GM11168 (cell line): ENCODE data around the gene ADAMTS13.
"Not testable (repeated sequence)": the region's sequence is repeated elsewhere in the genome, so short reads cannot be mapped to it uniquely, and the experiment has no call there.

Experiments used
- in situ Hi-C: fragments of 300-500 bp; cut with MboI; formaldehyde crosslinking; loops from one replicate; pipeline ENCODE4 v1.12.0; 2022; ENCODE audit warnings: low sequenced_read_pairs; ENCODE audit not compliant: unreplicated experiment

The ADAMTS13 gene

DNA sequence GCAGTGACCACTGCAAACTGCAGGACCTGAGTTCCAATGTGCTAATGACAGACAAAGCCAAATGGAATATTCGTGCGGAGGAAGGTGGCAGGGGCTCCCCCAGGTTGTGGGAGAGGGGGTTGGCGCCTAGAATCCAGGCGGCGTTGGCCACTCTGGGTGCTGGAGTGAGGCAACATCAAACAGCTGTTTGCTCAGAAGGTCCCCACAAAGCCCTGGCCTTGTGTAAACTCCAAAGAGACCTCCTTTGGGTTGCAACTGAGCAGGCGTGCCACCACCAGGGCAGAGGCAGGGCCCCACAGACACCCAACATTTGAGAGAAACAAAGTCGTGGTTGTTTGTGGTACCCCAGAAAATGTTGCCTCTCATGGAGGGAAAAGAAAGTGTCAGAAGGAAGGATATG is 31.5 kb upstream of the ADAMTS13 start:
- in situ Hi-C loops, result no loop called here

DNA sequence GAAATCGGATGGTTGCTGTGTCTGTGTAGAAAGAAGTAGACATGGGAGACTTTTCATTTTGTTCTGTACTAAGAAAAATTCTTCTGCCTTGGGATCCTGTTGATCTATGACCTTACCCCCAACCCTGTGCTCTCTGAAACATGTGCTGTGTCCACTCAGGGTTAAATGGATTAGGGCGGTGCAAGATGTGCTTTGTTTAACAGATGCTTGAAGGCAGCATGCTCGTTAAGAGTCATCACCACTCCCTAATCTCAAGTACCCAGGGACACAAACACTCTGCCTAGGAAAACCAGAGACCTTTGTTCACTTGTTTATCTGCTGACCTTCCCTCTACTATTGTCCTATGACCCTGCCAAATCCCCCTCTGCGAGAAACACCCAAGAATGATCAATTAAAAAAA is 30.7 kb upstream of the ADAMTS13 start:
- in situ Hi-C loops, result not testable (repeated sequence)

DNA sequence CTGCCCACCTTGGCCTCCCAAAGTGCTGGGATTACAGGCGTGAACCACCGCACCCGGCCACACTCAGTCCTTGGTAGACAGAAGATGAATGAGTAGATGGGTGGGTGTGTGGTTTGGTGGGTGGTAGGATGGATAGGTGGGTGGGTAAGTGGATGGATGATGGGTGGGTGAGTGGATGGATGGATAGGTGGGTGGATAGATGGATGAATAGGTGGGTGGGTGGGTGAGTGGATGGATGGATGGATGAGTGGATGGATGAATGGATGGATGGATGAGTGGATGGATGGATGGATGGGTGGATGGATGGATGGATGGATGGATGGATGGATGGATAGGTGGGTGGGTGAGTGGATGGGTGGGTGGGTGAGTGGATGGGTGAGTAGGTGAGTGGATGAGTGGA is 29.9 kb upstream of the ADAMTS13 start:
- in situ Hi-C loops, result not testable (repeated sequence)

DNA sequence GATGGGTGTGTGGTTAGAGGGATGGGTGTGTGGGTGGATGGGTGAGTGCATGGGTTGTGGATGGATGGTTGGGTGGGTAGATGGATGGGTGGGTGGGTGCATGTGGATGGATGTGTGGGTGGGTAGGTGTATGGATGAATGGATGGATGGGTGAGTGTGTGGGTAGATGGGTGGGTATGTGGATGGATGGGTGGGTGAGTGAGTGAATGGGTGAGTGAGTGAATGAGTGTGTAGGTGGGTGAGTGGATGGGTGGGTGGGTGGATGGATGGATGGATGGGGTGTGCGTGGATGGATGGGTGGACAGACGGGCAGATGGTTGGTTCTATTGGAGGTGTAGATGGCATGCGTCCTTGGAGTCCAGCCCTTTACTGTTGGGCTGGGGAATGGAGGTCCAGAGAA is 28.8 kb upstream of the ADAMTS13 start:
- in situ Hi-C loops, result no loop called here

DNA sequence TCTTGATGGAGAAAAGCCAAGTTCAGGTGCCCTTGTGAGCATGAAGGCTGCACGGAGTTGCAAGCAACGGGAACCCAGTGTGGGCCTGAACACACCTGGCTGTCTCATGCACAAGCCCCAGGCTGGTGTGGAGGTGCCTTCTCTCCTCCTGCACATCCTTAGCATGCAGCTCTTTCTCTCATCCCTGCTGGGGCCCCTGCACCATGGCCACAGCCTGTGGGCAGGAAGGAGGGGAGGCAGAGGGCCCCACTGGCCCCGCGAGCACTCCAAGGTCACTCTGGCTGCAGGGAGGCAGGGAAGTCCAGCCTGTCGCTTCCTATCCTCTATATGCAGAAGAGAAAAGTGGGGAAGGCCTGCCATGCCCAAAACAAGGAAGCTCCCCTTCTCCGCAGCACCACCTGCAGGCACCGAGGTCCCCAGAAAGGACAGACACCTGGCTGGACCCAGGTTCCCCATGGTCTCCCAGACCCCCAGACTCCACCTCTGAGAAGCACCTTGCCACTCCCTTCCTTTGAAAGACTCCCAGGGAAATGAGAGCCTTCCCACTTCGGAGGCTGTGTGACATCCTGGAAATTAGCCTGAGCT is 27.4 kb upstream of the ADAMTS13 start:
- in situ Hi-C loops, result no loop called here

DNA sequence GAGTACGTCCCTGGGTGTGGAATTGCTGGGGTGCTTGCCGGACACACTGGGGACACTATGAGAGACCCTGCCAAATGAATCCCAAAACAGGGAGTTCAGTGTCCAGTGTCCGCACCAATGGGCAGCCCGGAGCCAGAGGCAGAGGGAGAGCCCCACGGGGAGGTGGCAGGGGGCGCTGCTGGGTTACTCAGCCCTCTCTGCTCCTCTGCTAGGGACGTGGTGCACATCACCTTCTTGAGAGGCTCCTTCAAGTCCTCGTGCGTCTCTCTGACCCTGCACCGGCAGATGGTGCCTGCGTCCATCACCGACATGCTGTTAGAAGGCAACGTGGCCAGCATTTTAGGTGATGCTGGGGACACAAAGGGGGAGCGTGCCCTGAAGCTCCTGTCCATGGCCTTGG is 25.2 kb upstream of the ADAMTS13 start:
- in situ Hi-C loops, result no loop called here

DNA sequence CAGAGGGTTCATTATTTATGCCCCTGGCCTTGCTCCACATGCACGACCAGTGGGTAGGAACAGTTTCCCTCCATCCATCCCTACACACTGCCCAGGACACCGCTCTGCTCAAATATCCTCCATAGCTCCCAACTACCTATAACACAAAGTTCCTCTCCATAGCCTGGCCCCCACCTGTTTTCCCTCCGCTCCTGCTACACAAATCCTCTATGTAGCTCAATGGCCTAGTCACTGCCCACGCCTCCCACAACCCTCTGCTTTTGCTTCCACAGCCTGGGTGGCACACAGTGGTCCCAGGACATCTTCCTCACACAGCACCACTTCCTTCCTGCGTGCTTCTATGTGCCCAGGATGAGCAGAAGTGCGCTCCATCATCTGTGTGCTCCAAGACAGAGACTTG is 24.8 kb upstream of the ADAMTS13 start:
- in situ Hi-C loops, result no loop called here

DNA sequence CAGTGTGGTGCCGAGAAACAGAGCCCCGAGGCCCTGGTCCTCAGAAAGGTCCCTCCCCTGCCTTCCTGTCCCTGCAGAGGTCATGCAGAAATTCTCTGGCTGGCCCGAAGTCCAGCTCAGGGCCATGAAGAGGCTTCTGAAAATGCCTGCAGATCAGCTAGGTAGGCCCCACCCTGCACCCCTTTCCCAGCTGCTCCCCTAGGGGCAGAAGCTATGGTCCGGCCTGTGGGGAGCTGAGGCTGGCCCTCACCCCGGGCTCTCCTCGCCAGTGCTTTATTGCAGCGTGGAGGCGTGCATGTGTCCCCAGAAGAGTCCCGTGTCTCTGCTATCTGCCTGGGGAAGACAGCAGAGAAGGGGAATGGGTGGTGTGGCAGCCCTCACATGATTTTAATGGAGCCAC is 24.3 kb upstream of the ADAMTS13 start:
- in situ Hi-C loops, result no loop called here

DNA sequence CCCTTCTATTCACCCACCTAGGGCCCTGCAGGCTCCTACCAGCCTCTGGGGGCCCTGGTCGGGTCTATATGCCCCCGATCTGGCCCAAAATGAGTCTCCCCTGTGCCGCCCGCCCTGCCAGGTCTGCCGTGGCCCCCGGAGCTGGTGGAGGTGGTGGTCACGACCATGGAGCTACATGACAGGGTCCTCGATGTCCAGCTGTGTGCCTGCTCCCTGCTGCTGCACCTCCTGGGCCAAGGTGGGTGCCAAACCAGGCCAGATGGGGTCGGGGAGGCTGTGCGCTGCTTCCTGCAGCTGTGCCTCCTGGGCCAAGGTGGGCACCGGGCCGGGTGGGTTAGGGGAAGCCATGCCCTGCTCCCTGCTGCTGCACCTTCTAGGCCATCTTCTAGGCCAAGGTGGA is 21.9 kb upstream of the ADAMTS13 start:
- in situ Hi-C loops, result no loop called here

DNA sequence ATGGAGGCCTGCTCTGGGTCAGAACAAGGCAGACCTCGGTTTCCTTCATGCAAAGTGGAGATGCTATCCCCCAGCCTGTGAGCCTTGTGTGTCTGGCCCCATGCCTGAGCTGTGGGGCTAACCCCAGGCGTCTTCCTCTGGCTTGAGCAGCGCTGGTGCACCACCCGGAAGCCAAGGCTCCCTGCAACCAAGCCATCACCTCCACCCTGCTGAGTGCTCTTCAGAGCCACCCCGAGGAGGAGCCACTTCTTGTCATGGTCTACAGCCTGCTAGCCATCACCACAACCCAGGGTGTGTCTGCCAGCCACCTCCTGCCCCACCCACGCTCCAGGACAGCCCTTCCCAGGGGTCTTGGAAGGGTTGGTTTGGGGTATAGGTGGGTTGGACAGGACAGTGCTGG is 20.6 kb upstream of the ADAMTS13 start:
- in situ Hi-C loops, result no loop called here

DNA sequence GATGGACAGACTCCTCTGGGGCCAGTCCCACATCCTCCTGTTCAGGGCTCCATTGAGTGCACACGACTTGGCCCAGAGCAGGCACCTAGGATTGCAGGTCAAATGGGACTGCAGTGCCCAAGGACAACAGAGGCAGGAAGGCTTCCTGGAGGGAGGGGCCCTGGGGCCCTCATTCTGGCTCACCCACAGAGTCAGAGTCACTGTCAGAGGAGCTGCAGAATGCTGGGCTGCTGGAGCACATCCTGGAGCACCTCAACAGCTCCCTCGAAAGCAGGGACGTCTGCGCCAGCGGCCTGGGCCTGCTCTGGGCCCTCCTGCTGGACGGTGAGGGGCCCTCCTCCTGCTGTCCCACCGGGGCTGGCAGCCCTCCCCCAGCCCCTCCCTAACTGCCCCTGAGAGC is 19.5 kb upstream of the ADAMTS13 start:
- in situ Hi-C loops, result no loop called here

DNA sequence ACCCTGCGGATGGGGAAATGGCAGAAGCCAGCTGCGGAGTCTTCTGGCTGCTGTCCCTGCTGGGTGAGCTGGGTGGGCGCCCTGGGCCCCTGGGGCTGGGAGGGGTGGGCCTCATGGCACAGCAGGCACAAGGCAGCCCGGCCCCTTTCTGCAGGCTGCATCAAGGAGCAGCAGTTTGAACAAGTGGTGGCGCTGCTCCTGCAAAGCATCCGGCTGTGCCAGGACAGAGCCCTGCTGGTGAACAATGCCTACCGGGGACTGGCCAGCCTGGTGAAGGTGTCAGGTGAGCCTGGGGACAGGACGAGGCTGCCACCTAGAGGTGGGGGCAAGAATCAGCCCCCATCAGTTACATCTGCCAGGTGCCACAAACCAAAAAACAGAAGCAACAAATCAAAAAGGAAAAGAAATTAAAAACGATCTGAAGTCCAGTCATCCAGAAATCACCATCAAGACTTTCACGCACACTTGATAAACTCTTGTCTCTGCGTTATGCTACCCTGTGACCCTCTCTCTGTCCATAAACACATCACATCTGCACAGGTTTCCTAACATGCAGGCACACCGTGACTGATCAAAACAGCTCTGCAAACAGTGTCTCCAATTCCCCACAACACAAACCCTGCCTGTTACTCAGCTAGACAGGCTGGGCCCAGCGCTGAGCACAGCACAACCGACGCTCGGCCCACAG is 18.3 kb upstream of the ADAMTS13 start:
- in situ Hi-C loops, result no loop called here

DNA sequence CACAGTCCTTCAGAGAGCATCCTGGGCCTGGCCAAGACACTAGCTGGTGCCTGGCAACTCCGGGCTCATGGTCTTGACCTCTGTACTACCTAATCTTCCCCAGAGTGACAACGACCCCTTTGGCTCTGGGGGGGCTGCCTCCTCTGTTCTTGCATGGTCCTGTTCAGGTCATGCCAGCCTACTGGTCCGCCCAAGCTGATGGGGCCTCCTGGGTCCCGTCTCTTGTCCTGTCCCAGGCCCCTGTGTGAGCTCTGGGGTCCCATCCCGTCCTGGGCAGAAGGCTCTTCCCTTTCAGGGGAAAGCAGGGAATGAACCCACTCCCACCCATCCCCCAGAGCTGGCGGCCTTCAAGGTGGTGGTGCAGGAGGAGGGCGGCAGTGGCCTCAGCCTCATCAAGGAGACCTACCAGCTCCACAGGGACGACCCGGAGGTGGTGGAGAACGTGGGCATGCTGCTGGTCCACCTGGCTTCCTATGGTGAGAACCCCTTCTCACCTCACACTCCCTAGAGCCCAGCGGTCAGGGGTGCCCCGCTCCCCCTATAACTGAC is 17.6 kb upstream of the ADAMTS13 start:
- in situ Hi-C loops, result no loop called here

DNA sequence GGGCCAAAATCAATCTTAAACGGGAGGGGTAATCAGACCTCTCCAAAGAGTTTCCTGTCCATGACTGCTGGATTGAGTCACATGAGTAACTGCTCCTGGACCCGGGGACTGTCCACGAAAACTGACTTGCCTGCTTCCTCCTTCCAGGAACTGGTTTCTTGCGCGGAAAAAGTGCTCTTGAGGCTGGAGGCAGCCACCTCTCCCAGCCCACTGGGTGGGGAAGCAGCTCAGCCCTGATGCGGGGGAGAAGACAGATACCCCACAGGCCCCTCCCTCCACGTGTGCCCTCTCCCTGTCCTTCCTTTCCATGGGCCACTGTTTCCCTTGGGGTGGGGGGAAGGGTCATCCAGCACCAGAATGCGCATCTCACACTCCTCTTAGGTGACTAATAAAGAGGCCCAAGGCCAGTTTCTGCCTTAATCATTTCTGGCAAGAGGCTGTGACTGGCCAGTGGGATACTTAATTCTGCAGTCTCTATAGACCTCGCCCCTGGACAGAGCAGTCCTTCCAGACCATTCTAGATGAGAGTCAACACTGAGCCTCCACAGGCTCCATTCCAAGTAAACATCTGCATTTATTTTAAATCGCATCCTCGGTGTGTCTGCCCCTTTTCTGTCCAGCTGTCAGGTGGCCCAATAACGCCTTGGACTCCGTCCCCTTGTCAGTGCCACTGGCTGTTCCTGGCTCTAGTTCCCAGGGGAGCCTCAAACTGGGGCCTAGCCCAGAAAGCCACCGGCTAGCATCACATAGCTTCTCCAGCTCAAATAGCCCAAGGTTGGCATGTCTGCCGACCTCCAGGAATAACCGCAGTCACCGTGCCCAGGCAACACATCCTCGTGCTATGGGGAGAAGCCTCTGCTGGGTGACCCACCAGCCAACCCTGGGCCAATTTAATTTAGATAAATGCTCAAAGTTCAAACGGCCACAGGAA is 16.4 kb upstream of the ADAMTS13 start:
- in situ Hi-C loops, result no loop called here

DNA sequence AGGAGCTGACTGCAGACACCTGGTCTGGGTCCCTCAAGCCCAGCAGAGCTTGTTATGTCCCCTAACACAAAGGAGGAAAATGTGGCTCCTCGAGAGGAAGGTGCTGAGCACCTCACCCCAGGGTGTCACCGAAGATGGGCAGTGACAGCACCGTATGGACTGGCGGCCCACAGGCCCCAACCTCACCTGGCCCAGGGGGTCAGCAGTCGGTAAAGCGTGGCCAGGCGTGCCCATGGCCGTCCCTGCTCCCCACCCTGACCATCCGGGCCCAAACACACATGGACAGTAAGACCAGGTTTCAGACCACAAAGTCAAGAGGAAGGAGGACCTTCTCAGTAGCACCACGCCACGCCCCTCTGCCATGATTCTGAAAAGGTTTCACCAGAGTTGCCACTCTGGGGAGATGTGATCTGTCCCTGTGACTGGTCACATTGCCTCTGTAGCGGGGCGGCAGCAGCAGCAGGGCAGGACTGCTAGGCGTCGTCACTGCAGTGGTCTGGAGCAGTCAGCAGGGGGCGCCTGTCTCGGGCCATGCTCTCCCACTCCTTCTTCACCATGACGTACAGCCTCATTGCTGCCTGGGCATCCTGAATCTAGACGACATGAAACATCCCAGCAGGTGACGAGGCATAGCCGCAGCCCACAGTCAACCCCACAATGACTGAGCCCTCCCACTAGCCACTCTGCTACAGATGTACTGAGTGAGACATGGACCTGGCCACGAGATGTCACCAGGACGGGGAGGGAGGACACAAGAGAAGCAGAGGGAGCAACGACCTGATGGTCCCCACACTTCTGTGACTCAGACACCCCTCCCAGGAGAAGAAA is 15.5 kb upstream of the ADAMTS13 start:
- in situ Hi-C loops, result no loop called here

DNA sequence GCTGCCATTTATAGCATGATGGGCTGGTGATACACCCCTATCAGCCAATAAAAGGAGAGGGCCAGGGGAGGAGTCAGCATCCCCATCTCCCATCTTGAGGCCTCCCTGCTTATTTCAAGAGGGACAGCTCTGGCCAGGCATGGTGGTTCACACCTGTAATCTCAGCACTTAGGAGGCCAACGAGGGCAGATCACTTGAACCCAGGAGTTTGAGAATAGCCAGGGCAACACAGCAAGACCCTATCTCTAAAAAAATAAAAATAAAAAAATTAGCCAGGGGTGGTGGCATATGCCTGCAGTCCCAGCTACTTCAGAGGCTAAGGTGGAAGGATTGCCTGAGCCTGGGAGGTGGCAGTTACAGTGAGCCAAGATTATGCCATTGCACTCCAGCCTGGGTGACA is 14.1 kb upstream of the ADAMTS13 start:
- in situ Hi-C loops, result no loop called here

DNA sequence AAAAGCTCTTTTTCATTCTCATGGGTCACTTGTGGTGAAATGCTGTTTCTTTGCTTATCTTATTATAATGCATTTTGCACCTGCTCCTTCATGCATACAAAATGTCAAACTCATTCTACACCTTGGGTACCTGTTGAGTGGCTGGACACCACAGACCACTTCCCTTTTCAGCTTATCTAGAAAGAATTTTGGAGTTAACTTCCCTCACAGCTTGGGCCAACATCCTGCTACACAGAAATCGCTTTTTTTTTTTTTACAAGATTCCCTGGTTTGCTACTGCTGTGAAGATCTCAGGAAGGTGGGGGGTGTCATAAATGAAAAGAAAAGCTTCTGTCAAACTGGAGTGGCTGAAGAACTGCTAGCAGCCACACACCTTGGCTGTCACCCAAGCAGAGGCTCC is 7.0 kb upstream of the ADAMTS13 start:
- in situ Hi-C loops, result no loop called here

DNA sequence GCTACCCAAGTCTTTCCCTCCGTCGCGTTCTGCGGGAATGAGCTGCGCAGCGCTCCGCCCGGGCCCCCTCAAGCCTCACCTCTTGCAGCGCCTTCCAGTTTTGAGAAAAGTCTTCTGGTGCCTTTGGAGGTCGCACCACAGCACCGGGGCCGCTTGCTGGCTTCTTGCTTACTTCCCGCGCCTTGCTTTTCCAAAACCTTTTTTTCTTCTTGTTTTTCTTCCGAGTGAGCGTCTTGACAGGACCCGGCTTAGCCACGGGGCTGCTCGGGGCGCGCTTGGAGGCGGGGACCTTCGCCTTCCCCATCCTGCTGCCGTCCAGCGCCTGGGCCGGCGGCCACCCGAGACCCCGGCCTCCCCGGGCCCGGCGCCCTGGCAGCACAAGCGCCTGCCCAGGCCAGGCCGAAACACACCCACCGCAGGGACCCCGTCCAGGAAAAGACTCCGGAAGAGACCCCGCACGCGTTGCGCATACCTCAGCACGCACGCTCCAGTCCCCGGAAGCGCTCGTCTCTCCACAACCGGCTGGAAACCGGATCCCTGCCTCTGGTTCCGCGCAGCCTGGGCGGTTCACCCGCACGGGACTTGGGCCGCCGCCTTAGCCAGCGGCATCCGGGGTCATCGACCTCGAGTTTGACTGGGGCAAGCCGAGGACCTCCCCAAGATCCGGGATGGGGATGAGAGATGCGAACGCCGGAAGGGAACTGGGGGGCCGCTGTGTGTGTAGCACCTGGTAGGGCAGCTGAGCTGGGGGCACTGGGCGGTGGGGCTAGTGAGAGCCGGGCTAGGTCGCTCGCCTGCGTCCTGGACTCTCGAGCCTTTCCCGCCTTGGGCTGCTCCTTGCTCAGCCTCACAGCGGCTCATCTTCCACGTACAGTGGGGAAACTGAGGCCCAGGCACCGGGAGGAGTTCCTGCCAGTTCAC is 4.4 kb upstream of the ADAMTS13 start, which contains the start of gene REXO4:
TSS of gene REXO4 (minus strand) at position 470 of the 921 bp plus-strand sequence. CDS start at position 304, 166 bp downstream.
- in situ Hi-C loops, result no loop called here

DNA sequence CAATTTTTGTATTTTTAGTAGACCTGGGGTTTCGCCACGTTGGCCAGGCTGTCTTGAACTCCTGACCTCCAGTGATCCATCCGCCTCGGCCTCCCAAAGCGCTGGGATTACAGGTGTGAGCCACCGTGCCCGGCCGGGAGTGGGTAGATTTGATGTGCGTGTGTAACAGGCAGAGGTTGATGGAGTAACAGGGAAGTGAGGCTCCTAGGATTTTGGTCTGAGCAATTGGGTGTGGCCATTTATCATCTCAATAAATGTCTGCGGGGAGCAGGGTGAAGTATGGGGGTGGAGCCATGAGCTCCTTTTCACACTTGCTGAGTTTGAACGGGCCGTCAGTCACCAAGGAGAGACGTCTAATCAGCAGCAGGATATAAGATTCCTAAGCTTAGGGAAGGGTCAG is 3.2 kb upstream of the ADAMTS13 start:
- in situ Hi-C loops, result no loop called here
